GM18511 (cell line): ENCODE measurements around the gene ANXA8L1.
A peak's percentile ranks its signal among the peaks of the same experiment; 100 is the strongest.
"Not testable (repeated sequence)": the region's sequence is repeated elsewhere in the genome, so short reads cannot be mapped to it uniquely, and the experiment has no call there.

Experiments
- ATAC-seq: cut with Tn5 transposase; IDR thresholded peaks from one replicate; pipeline ENCODE4 v1.9.1; 2021; ENCODE audit warnings: mild to moderate bottlenecking, moderate library complexity; ENCODE audit not compliant: unreplicated experiment

ANXA8L1 gene

GRCh38 chr10:46396441-46397279 is 21.1 kb downstream of the ANXA8L1 start:
- not testable (repeated sequence) for ATAC-seq

- not testable (repeated sequence) for ATAC-seq
These were observed 22.2 kb downstream of the ANXA8L1 start for GRCh38 chr10:46397767-46398166.

- ATAC-seq, result not testable (repeated sequence)
These were observed 22.8 kb downstream of the ANXA8L1 start for GRCh38 chr10:46398212-46398886.

GRCh38 chr10:46409556-46409955 is 34.0 kb downstream of the ANXA8L1 start:
- ATAC-seq, result not testable (repeated sequence)

- ATAC-seq, result not testable (repeated sequence)
These were observed 35.5 kb downstream of the ANXA8L1 start for GRCh38 chr10:46411123-46411522.

- ATAC-seq, result not testable (repeated sequence)
These were observed 37.1 kb downstream of the ANXA8L1 start for GRCh38 chr10:46412665-46413064.

GRCh38 chr10:46415291-46415690 is 39.7 kb downstream of the ANXA8L1 start:
- ATAC-seq, result peak; percentile 86

GRCh38 chr10:46418283-46418682 is 42.7 kb downstream of the ANXA8L1 start:
- not testable (repeated sequence) for ATAC-seq

GRCh38 chr10:46419570-46420379 is 44.2 kb downstream of the ANXA8L1 start:
- ATAC-seq, result not testable (repeated sequence)

- not testable (repeated sequence) for ATAC-seq
These were observed 48.0 kb downstream of the ANXA8L1 start for GRCh38 chr10:46423550-46423949.

- ATAC-seq, result not testable (repeated sequence)
These were observed 65.4 kb downstream of the ANXA8L1 start for GRCh38 chr10:46440942-46441341.
